ENCODE data around the gene FTO. TPM values are rescaled to one million over a fixed set of nuclear protein-coding genes. Genes with fewer than 3 reads are reported as not detected.

FTO gene
- total RNA-seq, 1 donor from 2014 or later: 110 TPM

DNA sequence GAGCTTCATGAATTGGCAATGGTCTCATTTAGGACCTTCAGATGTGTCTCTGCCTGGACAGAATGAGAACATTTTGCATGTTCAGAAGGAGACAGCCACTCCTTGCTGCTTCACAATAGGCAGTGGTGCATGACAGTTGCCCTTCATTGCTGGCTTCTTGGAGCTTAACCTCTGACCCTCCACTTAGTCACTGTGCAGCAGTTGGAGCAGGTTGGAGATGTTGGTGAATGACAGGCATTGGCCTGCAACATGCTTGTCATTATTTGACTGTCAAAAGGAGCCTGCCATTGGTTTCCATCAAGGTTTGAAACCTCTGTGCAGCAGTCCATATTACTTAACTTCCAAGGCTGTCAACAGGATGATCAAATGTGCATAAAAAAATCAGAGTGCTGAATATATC is 22.7 kb downstream of the FTO start:
- no peaks in the 10 kb centered on the region for H3K36me3 ChIP-seq
- H3K4me1 Mint-ChIP-seq: peaks cover 39% of the 10 kb centered on the region
- peaks cover 68% of the 10 kb centered on the region for H3K79me2 ChIP-seq (ENCODE audit: low read depth)

GRCh38 chr16:53730693-53731092 is 26.7 kb downstream of the FTO start:
- peaks cover 62% of the 10 kb centered on the region for H3K79me2 ChIP-seq (ENCODE audit: low read depth)
- Mint-ChIP-seq H3K9me3 (no peaks in the 10 kb centered on the region), H3K27ac (no peak overlapping the region)

More for the DNA sequence above, 22.7 kb downstream of the FTO start:
- no peak overlapping the region for H3K27ac ChIP-seq
- Mint-ChIP-seq H3K9me3 (no peaks in the 10 kb centered on the region), H3K4me3 (peak overlapping the region; percentile 2), H3K27ac (peak overlapping the region; percentile 72), H3K27me3 (ENCODE audit: insufficient read depth, low read depth) (no peaks in the 10 kb centered on the region), H3K36me3 (peaks cover 9% of the 10 kb centered on the region)
- H3K9ac ChIP-seq: no peak overlapping the region
- peaks cover 15% of the 10 kb centered on the region for H4K20me1 ChIP-seq (ENCODE audit: low read depth)
- H3F3A ChIP-seq (ENCODE audit: low read depth): no peaks in the 10 kb centered on the region
- no peaks in the 10 kb centered on the region for H3K9me3 ChIP-seq (ENCODE audit: low read depth)
- H2AFZ ChIP-seq (replicated peaks): no peak overlapping the region
- peaks cover 8% of the 10 kb centered on the region for H3K4me1 ChIP-seq
- peak; percentile 40 for DNase-seq (ENCODE audit: low spot score)
- H3K4me2 ChIP-seq: no peak overlapping the region
- no peak overlapping the region for H3K4me3 ChIP-seq
- H3K27me3 ChIP-seq: no peaks in the 10 kb centered on the region
- TF ChIP-seq EZH2 (IDR thresholded peaks at IDR 0.05) (no peak), EZH2phosphoT487 (IDR thresholded peaks at IDR 0.05) (no peak)
- TF ChIP-seq, protein P1, sequence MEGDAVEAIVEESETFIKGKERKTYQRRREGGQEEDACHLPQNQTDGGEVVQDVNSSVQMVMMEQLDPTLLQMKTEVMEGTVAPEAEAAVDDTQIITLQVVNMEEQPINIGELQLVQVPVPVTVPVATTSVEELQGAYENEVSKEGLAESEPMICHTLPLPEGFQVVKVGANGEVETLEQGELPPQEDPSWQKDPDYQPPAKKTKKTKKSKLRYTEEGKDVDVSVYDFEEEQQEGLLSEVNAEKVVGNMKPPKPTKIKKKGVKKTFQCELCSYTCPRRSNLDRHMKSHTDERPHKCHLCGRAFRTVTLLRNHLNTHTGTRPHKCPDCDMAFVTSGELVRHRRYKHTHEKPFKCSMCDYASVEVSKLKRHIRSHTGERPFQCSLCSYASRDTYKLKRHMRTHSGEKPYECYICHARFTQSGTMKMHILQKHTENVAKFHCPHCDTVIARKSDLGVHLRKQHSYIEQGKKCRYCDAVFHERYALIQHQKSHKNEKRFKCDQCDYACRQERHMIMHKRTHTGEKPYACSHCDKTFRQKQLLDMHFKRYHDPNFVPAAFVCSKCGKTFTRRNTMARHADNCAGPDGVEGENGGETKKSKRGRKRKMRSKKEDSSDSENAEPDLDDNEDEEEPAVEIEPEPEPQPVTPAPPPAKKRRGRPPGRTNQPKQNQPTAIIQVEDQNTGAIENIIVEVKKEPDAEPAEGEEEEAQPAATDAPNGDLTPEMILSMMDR (IDR thresholded peaks at IDR 0.05): no peak

DNA sequence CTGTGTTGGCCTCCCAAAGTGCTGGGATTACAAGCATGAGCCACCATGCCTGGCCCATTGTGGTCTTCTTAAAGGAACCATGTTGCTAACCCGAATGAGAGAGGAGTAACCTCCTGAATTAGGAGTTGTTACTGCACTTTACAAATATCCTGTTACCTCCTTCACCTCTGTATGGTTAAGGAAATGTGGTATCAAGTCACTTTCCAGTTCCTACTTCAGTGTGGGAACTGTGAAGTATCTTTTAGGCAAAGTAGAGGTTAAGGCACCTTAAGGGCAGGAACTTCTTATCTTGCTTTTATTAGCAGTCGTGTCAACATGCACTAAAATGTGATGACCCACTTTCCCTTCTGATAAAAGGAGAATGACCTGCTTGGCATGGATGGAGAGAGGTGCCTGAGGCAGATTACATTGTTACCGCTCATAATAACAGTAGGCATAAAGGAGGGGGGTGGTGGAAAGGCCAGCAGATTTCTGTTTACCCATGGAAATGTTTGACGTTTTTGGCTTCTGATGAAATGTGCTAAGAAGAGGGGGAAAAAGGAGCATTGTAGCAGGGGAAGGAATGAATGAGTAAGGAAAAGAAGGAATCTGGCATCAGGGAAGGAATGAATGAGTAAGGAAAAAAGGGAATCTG is 28.5 kb downstream of the FTO start:
- H3K27ac ChIP-seq: no peak overlapping the region
- Mint-ChIP-seq H3K4me1 (peaks cover 19% of the 10 kb centered on the region), H3K4me3 (no peak overlapping the region), H3K36me3 (peaks cover 10% of the 10 kb centered on the region), H3K27ac (no peak overlapping the region), H3K9me3 (no peaks in the 10 kb centered on the region), H3K27me3 (ENCODE audit: insufficient read depth, low read depth) (no peaks in the 10 kb centered on the region)
- H3K27me3 ChIP-seq: no peaks in the 10 kb centered on the region
- no peaks in the 10 kb centered on the region for H3K9me3 ChIP-seq (ENCODE audit: low read depth)
- peaks cover 5% of the 10 kb centered on the region for H3K4me1 ChIP-seq
- H3F3A ChIP-seq (ENCODE audit: low read depth): no peaks in the 10 kb centered on the region
- TF ChIP-seq EZH2 (IDR thresholded peaks at IDR 0.05): no peak
- TF ChIP-seq, protein P1 (IDR thresholded peaks at IDR 0.05): no peak
- no peak for TF ChIP-seq EZH2phosphoT487 (IDR thresholded peaks at IDR 0.05)
- H3K79me2 ChIP-seq (ENCODE audit: low read depth): peaks cover 62% of the 10 kb centered on the region
- no peaks in the 10 kb centered on the region for H3K36me3 ChIP-seq
- DNase-seq (ENCODE audit: low spot score): no peak
- H3K9ac ChIP-seq: no peak overlapping the region
- peaks cover 2% of the 10 kb centered on the region for H4K20me1 ChIP-seq (ENCODE audit: low read depth)
- no peak overlapping the region for H2AFZ ChIP-seq (replicated peaks)
- H3K4me2 ChIP-seq: no peak overlapping the region
- no peak overlapping the region for H3K4me3 ChIP-seq

More at GRCh38 chr16:53730693-53731092, 26.7 kb downstream of the FTO start:
- DNase-seq (ENCODE audit: low spot score): no peak
- no peak overlapping the region for H2AFZ ChIP-seq (replicated peaks)
- H3K4me3 Mint-ChIP-seq: no peak overlapping the region
- no peaks in the 10 kb centered on the region for H3K27me3 ChIP-seq
- peaks cover 30% of the 10 kb centered on the region for H3K4me1 Mint-ChIP-seq
- no peak overlapping the region for H3K4me3 ChIP-seq
- no peaks in the 10 kb centered on the region for H3K9me3 ChIP-seq (ENCODE audit: low read depth)
- peaks cover 8% of the 10 kb centered on the region for H3K4me1 ChIP-seq
- TF ChIP-seq EZH2 (IDR thresholded peaks at IDR 0.05) (no peak), EZH2phosphoT487 (IDR thresholded peaks at IDR 0.05) (no peak)
- TF ChIP-seq, protein P1 (IDR thresholded peaks at IDR 0.05): no peak
- H3K4me2 ChIP-seq: no peak overlapping the region
- H3K36me3 ChIP-seq: no peaks in the 10 kb centered on the region
- H3K27ac ChIP-seq: no peak overlapping the region
- H3K36me3 Mint-ChIP-seq: peaks cover 6% of the 10 kb centered on the region
- H3K27me3 Mint-ChIP-seq (ENCODE audit: insufficient read depth, low read depth): no peaks in the 10 kb centered on the region
- no peak overlapping the region for H3K9ac ChIP-seq
- no peaks in the 10 kb centered on the region for H3F3A ChIP-seq (ENCODE audit: low read depth)
- H4K20me1 ChIP-seq (ENCODE audit: low read depth): peaks cover 11% of the 10 kb centered on the region
